ENCODE results near the gene PAX7.

Gene PAX7

GRCh38 chr1:18726368-18726767 lies 95.7 kb downstream of the PAX7 start:
- in situ Hi-C loops (cut with HindIII; ENCODE audit: low sequenced_read_pairs), result no loop called here
- no peak for DNase-seq (ENCODE audit: low read depth, low spot score)
- H3K4me3 ChIP-seq (ENCODE audit: low read depth, low read length), result no peak overlapping the region
- TF ChIP-seq, protein P1, sequence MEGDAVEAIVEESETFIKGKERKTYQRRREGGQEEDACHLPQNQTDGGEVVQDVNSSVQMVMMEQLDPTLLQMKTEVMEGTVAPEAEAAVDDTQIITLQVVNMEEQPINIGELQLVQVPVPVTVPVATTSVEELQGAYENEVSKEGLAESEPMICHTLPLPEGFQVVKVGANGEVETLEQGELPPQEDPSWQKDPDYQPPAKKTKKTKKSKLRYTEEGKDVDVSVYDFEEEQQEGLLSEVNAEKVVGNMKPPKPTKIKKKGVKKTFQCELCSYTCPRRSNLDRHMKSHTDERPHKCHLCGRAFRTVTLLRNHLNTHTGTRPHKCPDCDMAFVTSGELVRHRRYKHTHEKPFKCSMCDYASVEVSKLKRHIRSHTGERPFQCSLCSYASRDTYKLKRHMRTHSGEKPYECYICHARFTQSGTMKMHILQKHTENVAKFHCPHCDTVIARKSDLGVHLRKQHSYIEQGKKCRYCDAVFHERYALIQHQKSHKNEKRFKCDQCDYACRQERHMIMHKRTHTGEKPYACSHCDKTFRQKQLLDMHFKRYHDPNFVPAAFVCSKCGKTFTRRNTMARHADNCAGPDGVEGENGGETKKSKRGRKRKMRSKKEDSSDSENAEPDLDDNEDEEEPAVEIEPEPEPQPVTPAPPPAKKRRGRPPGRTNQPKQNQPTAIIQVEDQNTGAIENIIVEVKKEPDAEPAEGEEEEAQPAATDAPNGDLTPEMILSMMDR (IDR thresholded peaks at IDR 0.05; ENCODE audit: low read depth, low read length), result no peak

GRCh38 chr1:18727956-18728355 lies 97.3 kb downstream of the PAX7 start:
- in situ Hi-C loops (cut with HindIII; ENCODE audit: low sequenced_read_pairs), result no loop called here
- no peak for DNase-seq (ENCODE audit: low read depth, low spot score)
- H3K4me3 ChIP-seq (ENCODE audit: low read depth, low read length), result no peak overlapping the region
- TF ChIP-seq, protein P1 (IDR thresholded peaks at IDR 0.05; ENCODE audit: low read depth, low read length), result no peak

GRCh38 chr1:18730321-18730720 lies 99.7 kb downstream of the PAX7 start:
- H3K4me3 ChIP-seq (ENCODE audit: low read depth, low read length), result no peak overlapping the region
- TF ChIP-seq, protein P1 (IDR thresholded peaks at IDR 0.05; ENCODE audit: low read depth, low read length), result no peak
- in situ Hi-C loops (cut with HindIII; ENCODE audit: low sequenced_read_pairs), result no loop called here
- DNase-seq (ENCODE audit: low read depth, low spot score), result no peak

DNA sequence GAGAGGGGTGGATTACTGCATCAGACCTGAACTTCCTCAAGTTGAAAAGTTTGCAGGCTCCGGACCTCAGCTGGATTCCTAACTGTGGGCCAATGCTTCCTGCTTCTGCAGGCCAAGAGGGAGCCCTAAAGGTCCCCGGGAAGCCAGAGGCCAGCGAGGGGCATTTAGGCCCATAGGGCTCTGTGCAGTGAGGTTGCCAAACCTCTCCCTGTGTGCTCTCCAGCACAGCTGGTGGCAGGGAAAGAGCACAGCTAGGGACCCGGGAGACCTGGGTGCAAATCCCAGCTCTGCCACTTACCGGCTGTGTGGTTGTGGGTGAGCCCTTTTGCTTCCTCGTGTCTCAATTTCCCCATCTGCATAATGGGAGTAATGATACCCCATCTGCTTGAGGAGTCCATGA lies 100.5 kb downstream of the PAX7 start:
- DNase-seq (ENCODE audit: low read depth, low spot score), result no peak
- TF ChIP-seq, protein P1 (IDR thresholded peaks at IDR 0.05; ENCODE audit: low read depth, low read length), result no peak
- in situ Hi-C loops (cut with HindIII; ENCODE audit: low sequenced_read_pairs), result no loop called here
- H3K4me3 ChIP-seq (ENCODE audit: low read depth, low read length), result no peak overlapping the region

DNA sequence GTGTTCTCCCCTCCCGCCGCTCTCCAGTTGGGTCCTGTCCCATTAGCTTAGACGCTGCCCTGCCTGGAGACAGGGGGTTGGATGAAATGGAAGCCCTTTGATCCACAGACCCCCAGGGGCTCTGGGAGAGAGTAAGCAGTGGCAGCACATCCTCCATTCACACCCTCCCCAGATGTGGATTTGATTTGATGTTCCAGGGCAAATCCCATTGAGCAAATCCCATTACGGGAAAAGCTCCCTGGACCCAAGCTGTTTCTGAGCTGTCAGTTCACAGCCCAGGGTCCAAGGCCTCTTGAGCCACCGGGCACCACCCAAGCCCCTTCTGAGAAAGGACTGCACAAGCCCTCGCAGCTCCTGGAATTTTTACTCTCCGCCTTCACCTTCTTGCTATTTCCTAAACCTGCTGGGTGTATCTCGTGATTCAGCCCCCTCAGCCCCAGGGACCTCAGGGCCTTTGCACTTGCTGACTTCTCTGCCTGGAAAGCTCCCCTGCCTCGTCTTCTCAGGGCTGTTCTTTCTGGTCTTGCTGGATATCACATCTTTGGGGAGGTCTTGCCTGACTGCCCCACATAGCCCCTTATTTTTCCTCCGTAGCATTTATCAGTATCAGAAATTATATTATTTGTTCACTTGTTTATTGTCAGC lies 101.1 kb downstream of the PAX7 start:
- in situ Hi-C loops (cut with HindIII; ENCODE audit: low sequenced_read_pairs), result no loop called here
- TF ChIP-seq, protein P1 (IDR thresholded peaks at IDR 0.05; ENCODE audit: low read depth, low read length), result no peak
- H3K4me3 ChIP-seq (ENCODE audit: low read depth, low read length), result no peak overlapping the region
- no peak for DNase-seq (ENCODE audit: low read depth, low spot score)

DNA sequence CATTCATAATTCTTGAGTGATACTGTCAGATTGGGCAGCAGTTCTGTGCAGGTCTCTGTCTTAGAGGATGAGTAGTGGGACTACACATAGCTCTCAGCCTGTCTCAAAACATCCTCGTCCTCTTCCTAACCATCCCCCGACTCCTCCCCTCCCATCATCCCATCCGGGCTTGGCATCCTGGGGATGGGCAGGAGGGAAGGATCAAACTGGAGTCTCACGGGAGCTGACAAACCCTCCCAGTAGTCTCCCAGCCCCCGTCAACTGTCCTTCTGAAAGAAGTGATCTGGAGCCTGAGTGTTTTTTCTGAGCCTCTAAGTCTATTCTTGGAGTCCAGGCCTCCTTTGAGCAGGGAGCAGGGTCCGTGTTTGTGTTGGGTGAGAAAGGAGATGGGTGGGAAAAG lies 102.0 kb downstream of the PAX7 start:
- in situ Hi-C loops (cut with HindIII; ENCODE audit: low sequenced_read_pairs), result no loop called here

More for the DNA sequence above, 102.0 kb downstream of the PAX7 start:
- H3K4me3 ChIP-seq (ENCODE audit: low read depth, low read length), result no peak overlapping the region
- DNase-seq (ENCODE audit: low read depth, low spot score), result no peak
- TF ChIP-seq, protein P1 (IDR thresholded peaks at IDR 0.05; ENCODE audit: low read depth, low read length), result no peak
